Thyroid gland (tissue), 4 donors: Measurements from ENCODE around the gene SBNO1.
"Not testable (repeated sequence)": the region's sequence is repeated elsewhere in the genome, so short reads cannot be mapped to it uniquely, and the experiment has no call there.

Source experiments
- CTCF ChIP-seq, 6 experiments: fragments of 200-600 bp in 3 of 6; fragments of 450-650 bp in 3 of 6; sonication (generic) in 3 of 6; IDR thresholded peaks; one replicate each; pipeline ENCODE4 v1.5.1; 2016 to 2019; ENCODE audit warnings: antibody characterized with exemption in 6 of 6, mild to moderate bottlenecking in 2 of 6, inconsistent platforms in 1 of 6, moderate library complexity in 1 of 6
- POLR2A ChIP-seq, 2 donors: fragments of 450-650 bp; IDR thresholded peaks; one replicate each; pipeline ENCODE4 v1.6.1; 2017; ENCODE audit warnings: antibody characterized with exemption in 2 of 2, mild to moderate bottlenecking in 2 of 2, moderate library complexity in 1 of 2

- not testable (repeated sequence) for TF ChIP-seq CTCF, POLR2A (IDR thresholded peaks at IDR 0.05)
Measured at GRCh38 chr12:123385536-123385935, 20.9 kb upstream of the SBNO1 start.
